Testis (tissue), 3 donors: ENCODE data around the gene HTR3B. TPM values are rescaled to one million over a fixed set of nuclear protein-coding genes. Genes with fewer than 3 reads are reported as not detected.

Source experiments
- DNase-seq: peaks from one replicate; pipeline ENCODE4 v3.0.0-alpha.2; 2019
- H3K27ac ChIP-seq, 2 donors: fragments of 200-600 bp; sonication (generic); one replicate each; pipeline ENCODE4 v1.5.1; 2019
- H3K27me3 ChIP-seq: fragments of 200-600 bp; sonication (generic); one replicate; pipeline ENCODE4 v1.5.1; 2019
- H3K36me3 ChIP-seq: fragments of 200-600 bp; sonication (generic); one replicate; pipeline ENCODE4 v1.5.1; 2017; ENCODE audit warnings: low read depth; ENCODE audit errors: missing control alignments
- H3K4me1 ChIP-seq: fragments of 200-600 bp; sonication (generic); one replicate; pipeline ENCODE4 v1.5.1; 2019
- H3K4me3 ChIP-seq, 2 donors: fragments of 200-600 bp; sonication (generic); one replicate each; pipeline ENCODE4 v1.5.1; 2017 to 2019
- H3K9me3 ChIP-seq: fragments of 200-600 bp; sonication (generic); one replicate; pipeline ENCODE4 v1.5.1; 2017
- POLR2A ChIP-seq: fragments of 450-650 bp; IDR thresholded peaks from one replicate; pipeline ENCODE4 v1.6.1; 2017; ENCODE audit warnings: antibody characterized with exemption, mild to moderate bottlenecking, moderate library complexity
- WGBS, 2 donors: methylation state at CpG; one replicate each; pipeline ENCODE4 v1.1.5; 2018; 5-methylcytosine and 5-hydroxymethylcytosine counted together
- intact Hi-C: fragments of 100-400 bp; cut with DNase I; formaldehyde crosslinking; loops from one replicate; pipeline ENCODE4 v1.15.1; 2023; ENCODE audit warnings: low total_unique reads
- polyA plus RNA-seq: library from polyadenylated mRNA; stranded (reverse); fragments of 350-450 nt; fragmentation: Illumina TruSeq; extraction: RNeasy Lipid Tissue Mini Kit (QIAGEN cat#74804); gene quantifications from one replicate; pipeline ENCODE4 v1.2.3, GENCODE V29; 2014; ENCODE audit warnings: low read depth, low replicate concordance; ENCODE audit not compliant: insufficient read depth
- total RNA-seq, 2 donors: library from RNA; depleted of rRNA; stranded (reverse); fragments of >200 nt; gene quantifications; one replicate each; pipeline ENCODE4 v1.2.3, GENCODE V29; 2016
- TF ChIP-seq, protein P1 (sequence below), 3 experiments: fragments of 450-650 bp in 2 of 3; fragments of 200-600 bp in 1 of 3; sonication (generic) in 1 of 3; IDR thresholded peaks; one replicate each; pipeline ENCODE4 v1.5.1; 2016 to 2019; ENCODE audit warnings: antibody characterized with exemption in 3 of 3, mild to moderate bottlenecking in 2 of 3, moderate library complexity in 1 of 3

HTR3B gene
- total and polyA plus RNA-seq, 3 donors from 2014 or later = 1.1 to 2.9 (median 1.7) TPM

DNA sequence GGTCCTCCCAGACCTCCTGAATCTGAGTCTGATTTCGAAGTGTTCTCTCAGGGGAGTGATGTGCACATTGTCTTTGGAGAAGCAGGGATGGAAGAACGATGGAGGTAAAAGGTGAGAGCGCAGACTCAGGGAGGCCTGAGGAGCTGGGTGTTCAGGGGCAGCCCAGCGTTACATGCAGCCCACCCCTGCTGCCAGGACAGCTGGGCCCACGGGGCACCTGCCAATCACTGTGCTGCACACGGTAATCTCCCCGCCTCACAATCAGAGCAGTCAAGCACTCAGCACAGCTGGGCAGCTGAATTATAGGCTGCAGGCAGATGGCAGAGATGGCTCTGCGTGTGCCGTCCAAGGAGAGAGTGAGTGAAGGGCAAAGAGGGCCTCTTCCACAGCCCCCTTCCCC is 52.4 kb downstream of the HTR3B start:
- WGBS, 2 donors = 64 to 68% methylated on average over 7 to 9 of the region's 9 CpGs
- DNase-seq = no peak
- Histone ChIP-seq H3K4me3 (no peak overlapping the region), H3K4me1 (no peaks in the 10 kb centered on the region), H3K27me3 (no peaks in the 10 kb centered on the region), H3K36me3 (no peaks in the 10 kb centered on the region), H3K27ac (no peak overlapping the region), H3K9me3 (no peaks in the 10 kb centered on the region)
- intact Hi-C loops = no loop called here
- no peak for TF ChIP-seq POLR2A
- TF ChIP-seq, protein P1, sequence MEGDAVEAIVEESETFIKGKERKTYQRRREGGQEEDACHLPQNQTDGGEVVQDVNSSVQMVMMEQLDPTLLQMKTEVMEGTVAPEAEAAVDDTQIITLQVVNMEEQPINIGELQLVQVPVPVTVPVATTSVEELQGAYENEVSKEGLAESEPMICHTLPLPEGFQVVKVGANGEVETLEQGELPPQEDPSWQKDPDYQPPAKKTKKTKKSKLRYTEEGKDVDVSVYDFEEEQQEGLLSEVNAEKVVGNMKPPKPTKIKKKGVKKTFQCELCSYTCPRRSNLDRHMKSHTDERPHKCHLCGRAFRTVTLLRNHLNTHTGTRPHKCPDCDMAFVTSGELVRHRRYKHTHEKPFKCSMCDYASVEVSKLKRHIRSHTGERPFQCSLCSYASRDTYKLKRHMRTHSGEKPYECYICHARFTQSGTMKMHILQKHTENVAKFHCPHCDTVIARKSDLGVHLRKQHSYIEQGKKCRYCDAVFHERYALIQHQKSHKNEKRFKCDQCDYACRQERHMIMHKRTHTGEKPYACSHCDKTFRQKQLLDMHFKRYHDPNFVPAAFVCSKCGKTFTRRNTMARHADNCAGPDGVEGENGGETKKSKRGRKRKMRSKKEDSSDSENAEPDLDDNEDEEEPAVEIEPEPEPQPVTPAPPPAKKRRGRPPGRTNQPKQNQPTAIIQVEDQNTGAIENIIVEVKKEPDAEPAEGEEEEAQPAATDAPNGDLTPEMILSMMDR (IDR thresholded peaks at IDR 0.05) = no peak

DNA sequence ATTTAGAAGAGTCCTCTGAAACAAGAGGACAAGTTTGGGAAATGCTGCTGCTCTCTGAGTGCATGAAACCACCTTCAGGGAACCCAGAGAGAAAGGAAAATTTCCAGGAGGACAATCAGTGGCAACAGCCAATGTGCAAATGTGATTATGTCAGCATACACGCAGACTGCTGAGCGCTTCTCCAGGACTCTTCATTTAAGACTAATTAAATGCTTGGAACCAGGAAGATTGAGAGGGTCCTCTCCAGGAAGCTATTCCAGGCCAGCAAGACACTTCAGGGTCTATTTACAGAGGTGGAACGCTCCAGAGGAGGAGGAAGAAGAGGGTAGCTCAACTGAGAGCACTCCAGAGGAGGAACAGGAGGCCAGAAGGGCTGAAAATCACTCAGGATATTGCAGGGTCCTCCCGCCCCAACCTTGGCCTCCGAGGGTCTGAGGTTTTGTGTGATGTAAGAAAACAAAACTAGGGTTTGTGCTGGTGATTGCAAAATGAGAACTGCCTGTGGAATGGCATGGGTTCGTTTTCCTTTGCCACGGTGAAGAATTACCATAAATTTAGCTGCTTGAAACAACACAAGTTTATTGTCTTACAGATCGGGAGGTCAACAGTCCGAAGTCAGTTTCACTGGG is 56.2 kb downstream of the HTR3B start:
- WGBS, 2 donors = 49 to 51% methylated on average over 9 of the region's 9 CpGs
- DNase-seq = no peak
- Histone ChIP-seq H3K27me3 (no peaks in the 10 kb centered on the region), H3K4me1 (no peaks in the 10 kb centered on the region), H3K4me3 (no peak overlapping the region), H3K36me3 (no peaks in the 10 kb centered on the region), H3K9me3 (no peaks in the 10 kb centered on the region), H3K27ac (no peak overlapping the region)
- TF ChIP-seq POLR2A = no peak
- intact Hi-C loops = no loop called here

DNA sequence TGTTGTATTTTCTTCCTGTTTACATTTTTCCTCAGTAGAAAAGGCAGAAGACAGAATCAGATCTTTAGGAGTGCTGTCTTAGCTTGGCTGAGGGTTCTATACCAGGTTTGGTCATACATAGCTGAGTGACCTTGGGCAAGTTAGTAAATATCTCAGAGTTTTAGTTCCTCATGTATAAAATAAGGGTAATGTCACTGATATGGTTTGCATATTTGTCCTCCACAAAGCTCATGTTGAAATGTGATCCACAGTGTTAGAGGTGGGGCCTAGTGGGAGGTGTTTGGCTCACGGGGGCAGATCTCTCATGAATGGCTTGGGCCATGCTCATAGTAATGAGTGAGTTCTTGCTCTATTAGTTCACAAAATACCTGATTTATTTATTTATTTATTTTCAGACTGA is 62.8 kb downstream of the HTR3B start:
- H3K27me3 ChIP-seq = no peaks in the 10 kb centered on the region
- H3K27ac ChIP-seq = no peak overlapping the region
- no peaks in the 10 kb centered on the region for H3K36me3 ChIP-seq
- 40 to 61% methylated on average over 1 of the region's 1 CpG for WGBS, 2 donors
- TF ChIP-seq, protein P1 (IDR thresholded peaks at IDR 0.05) = no peak
- TF ChIP-seq POLR2A = no peak
- H3K4me3 ChIP-seq = no peak overlapping the region
- H3K9me3 ChIP-seq = no peaks in the 10 kb centered on the region
- no peak for DNase-seq
- intact Hi-C loops = no loop called here
- no peaks in the 10 kb centered on the region for H3K4me1 ChIP-seq

DNA sequence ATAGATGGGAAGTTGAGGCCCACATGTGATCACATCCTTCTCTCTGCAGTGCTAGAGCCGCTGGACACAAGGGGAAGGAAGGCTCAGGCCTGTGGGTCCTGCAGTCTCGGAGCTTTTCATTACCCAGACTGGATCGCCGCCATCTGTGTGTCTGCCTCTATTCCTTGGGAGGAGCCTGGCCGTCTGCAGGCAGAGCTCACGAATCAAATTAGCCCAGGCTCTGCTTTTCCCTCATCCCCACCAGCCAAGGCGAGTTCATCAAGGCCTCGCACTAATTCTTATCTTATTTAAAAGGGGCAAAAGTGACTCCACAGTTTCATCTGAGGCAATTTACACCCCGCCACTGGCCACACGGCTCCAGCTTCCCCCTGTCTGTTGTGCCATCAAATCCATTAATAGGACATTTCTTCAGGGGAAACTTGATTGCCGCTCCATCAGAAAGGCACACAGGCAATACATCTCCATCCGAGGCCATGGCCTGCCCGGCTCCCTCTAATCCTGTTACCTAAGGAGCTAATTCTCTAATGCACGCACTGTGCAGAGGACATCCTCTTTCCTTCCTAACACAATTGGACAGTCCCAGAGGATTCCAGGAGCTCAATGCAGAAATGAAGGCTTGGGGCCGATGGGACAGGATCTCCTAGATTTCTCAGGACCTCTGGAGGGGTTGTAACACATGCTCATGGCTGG is 67.1 kb downstream of the HTR3B start:
- intact Hi-C loops = no loop called here
- WGBS, 2 donors = 83 to 89% methylated on average over 15 of the region's 15 CpGs
- Histone ChIP-seq H3K4me3 (no peak overlapping the region), H3K27me3 (no peaks in the 10 kb centered on the region), H3K27ac (no peak overlapping the region), H3K36me3 (no peaks in the 10 kb centered on the region), H3K4me1 (no peaks in the 10 kb centered on the region), H3K9me3 (no peaks in the 10 kb centered on the region)
- TF ChIP-seq POLR2A = no peak
- TF ChIP-seq, protein P1 (IDR thresholded peaks at IDR 0.05) = no peak
- no peak for DNase-seq

DNA sequence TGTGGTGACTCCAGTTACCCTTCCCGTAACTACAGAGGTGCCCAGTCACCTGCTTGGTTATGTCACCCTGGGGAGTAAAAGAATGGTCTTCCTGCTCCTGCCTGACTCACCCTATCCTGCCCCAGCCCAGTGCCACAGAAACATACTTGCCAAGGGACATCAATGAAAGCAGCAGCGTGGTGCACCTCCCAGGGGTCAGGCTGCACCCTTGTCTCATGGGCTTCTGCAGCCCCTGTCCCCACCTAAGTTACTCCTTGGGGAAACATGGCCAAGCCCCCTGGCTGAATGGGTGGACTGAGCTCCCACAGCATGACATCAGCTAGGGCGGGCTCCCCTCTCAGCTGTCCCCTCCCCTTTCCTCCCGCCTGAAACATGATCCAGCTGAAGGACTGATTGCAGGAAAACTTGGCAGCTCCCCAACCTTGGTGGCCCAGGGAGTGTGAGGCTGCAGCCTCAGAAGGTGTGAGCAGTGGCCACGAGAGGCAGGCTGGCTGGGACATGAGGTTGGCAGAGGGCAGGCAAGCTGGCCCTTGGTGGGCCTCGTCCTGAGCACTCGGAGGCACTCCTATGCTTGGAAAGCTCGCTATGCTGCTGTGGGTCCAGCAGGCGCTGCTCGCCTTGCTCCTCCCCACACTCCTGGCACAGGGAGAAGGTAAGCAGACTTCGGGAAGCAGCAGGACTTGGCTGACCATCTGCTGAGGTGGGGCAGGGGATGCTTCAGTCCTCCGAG is 70.3 kb downstream of the HTR3B start, which contains the start of gene HTR3A:
TSS of gene HTR3A (plus strand) at position 368 of the 730 bp plus-strand sequence. CDS start at position 586, 218 bp downstream.
- H3K4me1 ChIP-seq = no peaks in the 10 kb centered on the region
- 31 to 38% methylated on average over 9 to 12 of the region's 12 CpGs for WGBS, 2 donors
- intact Hi-C loops = no loop called here
- H3K27me3 ChIP-seq = no peaks in the 10 kb centered on the region
- peak; percentile 56 for DNase-seq
- H3K27ac ChIP-seq = no peak within 1 kb of the TSS
- no peaks in the 10 kb centered on the region for H3K9me3 ChIP-seq
- H3K4me3 ChIP-seq = no peak within 1 kb of the TSS
- no peak for TF ChIP-seq POLR2A
- TF ChIP-seq, protein P1 (IDR thresholded peaks at IDR 0.05) = no peak
- H3K36me3 ChIP-seq = no peaks in the 10 kb centered on the region
